Pericardium fibroblast (primary cell): ENCODE measurements around the gene MBIP. TPM values are rescaled to one million over a fixed set of nuclear protein-coding genes. Genes with fewer than 3 reads are reported as not detected.

ENCODE experiments used
- total RNA-seq: library from RNA; depleted of rRNA; stranded (reverse); fragments of >200 nt; gene quantifications from 2 replicates; pipeline ENCODE4 v1.2.3, GENCODE V29; 2015

The MBIP gene, protein sequence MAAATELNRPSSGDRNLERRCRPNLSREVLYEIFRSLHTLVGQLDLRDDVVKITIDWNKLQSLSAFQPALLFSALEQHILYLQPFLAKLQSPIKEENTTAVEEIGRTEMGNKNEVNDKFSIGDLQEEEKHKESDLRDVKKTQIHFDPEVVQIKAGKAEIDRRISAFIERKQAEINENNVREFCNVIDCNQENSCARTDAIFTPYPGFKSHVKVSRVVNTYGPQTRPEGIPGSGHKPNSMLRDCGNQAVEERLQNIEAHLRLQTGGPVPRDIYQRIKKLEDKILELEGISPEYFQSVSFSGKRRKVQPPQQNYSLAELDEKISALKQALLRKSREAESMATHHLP
- total RNA-seq: 8.5 and 14.1 TPM in 2 replicates

GRCh38 chr14:36320200-36320896 is at the start of gene MBIP:
Gene MBIP (minus strand): TSS chr14:36320637. CDS start chr14:36320588, 49 bp downstream.

Other genes starting within 250 kb of the MBIP start
- not detected in 2 replicates for gene PTCSC3, start 143.9 kb downstream of the MBIP start, total RNA-seq
- not detected in 2 replicates for gene NKX2-1, start 199.6 kb upstream of the MBIP start, total RNA-seq